ENCODE measurements around the gene PPP2R2D.

Gene PPP2R2D

DNA sequence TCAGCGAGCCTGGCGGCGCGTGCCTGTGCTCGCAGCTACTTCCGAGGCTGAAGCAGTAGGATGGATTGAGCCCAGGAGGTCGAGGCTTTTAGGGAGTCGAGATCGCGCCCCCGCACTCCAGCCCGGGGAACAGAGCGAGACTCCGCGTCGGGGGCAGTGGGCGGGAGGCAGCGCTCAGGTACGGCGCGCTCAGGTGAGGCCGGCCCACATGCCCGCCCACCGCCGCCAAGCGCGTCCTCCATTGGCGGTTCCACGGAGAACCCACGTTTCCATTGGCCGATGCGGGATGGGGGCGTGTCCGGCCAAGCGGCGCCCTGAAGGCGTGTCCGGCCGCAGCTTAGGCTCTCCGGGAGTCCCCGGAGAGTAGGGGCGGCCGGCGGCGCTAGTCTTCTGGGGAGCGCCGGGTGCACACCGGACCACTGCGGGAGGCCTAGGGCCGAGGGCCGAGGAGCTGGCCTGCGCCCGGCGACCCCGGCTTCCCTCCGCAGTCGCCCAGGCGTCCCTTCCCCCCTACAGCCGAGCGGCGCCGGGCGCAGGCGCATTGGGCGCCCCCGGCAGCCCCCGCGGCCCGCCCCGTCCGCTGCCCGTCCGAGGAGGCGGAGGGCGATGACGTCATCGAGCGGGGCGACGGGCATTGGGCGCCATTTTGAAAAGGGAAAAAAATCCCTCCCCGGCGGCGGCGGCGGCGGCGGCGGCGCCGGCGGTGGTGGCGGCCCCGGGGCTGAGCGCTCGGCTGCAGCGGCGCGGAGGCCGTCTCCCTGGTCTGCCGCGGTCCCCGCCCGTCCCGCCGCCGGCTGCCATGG, at the start of gene PPP2R2D:
Gene PPP2R2D (plus strand): TSS at position 659 of the 803 bp plus-strand sequence. CDS start 141 bp downstream, at position 800.
- TF ChIP-seq ZNF384 (IDR thresholded peaks at IDR 0.05) (no peak), FOXM1 (IDR thresholded peaks at IDR 0.05; ENCODE audit: borderline replicate concordance) (no peak; the same call in 1 of the 2 replicates), NFRKB (IDR thresholded peaks at IDR 0.05) (no peak), SP1 (IDR thresholded peaks at IDR 0.05) (no peak), LEF1 (IDR thresholded peaks at IDR 0.05; ENCODE audit: borderline replicate concordance) (0 out of 2 replicates have a peak, but pooled peaks have one; percentile 73), FOXK2 (IDR thresholded peaks at IDR 0.05) (no peak), L3MBTL2 (conservative IDR thresholded peaks at IDR 0.05) (peak; percentile 82), ARNT (IDR thresholded peaks at IDR 0.05) (peak; percentile 23; the same call in 1 of the 2 replicates), CTBP1 (IDR thresholded peaks at IDR 0.05; ENCODE audit: borderline replicate concordance) (no peak), ELF4 (IDR thresholded peaks at IDR 0.05) (no peak)
- peak; percentile 99 for DNase-seq (ENCODE audit: extremely low spot score)
- POLR2A ChIA-PET: interaction anchor here (0.9 to 2.1 kb wide), 4 partner anchors 13 to 1790 kb away, joined by 3 to 6 read pairs (median 4); partner anchors contain the start of gene C10orf143
- CTCF ChIA-PET: interaction anchor here (0.6 to 1.2 kb wide), 4 partner anchors 11 to 122 kb away, joined by 3 to 8 read pairs (median 4); no protein-coding TSS in a partner anchor

- DNase-seq (ENCODE audit: extremely low spot score): no peak
- ChIA-PET POLR2A (no interaction called here), CTCF (no interaction called here)
- TF ChIP-seq FOXM1 (IDR thresholded peaks at IDR 0.05; ENCODE audit: borderline replicate concordance): no peak
- no peak for TF ChIP-seq LEF1 (IDR thresholded peaks at IDR 0.05; ENCODE audit: borderline replicate concordance)
- no peak for TF ChIP-seq ELF4 (IDR thresholded peaks at IDR 0.05)
- no peak for TF ChIP-seq ZNF384 (IDR thresholded peaks at IDR 0.05)
Measured at GRCh38 chr10:131851346-131851745, 49.5 kb upstream of the PPP2R2D start.

GRCh38 chr10:131852176-131852822, 48.5 kb upstream of the PPP2R2D start:
- DNase-seq (ENCODE audit: extremely low spot score): no peak
- ChIA-PET CTCF (no interaction called here), POLR2A (no interaction called here)
- TF ChIP-seq NFRKB (IDR thresholded peaks at IDR 0.05) (no peak), ELF4 (IDR thresholded peaks at IDR 0.05) (no peak), L3MBTL2 (conservative IDR thresholded peaks at IDR 0.05) (no peak)

GRCh38 chr10:131852823-131853609, 47.8 kb upstream of the PPP2R2D start:
- DNase-seq (ENCODE audit: extremely low spot score): no peak
- ChIA-PET POLR2A (no interaction called here), CTCF (interaction anchor here (1.5 kb wide), 1 partner anchor 170 kb away, joined by 3 read pairs; no protein-coding TSS in a partner anchor)
- TF ChIP-seq CTBP1 (IDR thresholded peaks at IDR 0.05; ENCODE audit: borderline replicate concordance): no peak
- TF ChIP-seq LEF1 (IDR thresholded peaks at IDR 0.05; ENCODE audit: borderline replicate concordance): no peak
- TF ChIP-seq PKNOX1 (IDR thresholded peaks at IDR 0.05): no peak
- TF ChIP-seq TARDBP (IDR thresholded peaks at IDR 0.05): no peak
- no peak for TF ChIP-seq SP1 (IDR thresholded peaks at IDR 0.05)
- no peak for TF ChIP-seq FOXA1 (IDR thresholded peaks at IDR 0.05)
- TF ChIP-seq ZNF384 (IDR thresholded peaks at IDR 0.05): no peak
- no peak for TF ChIP-seq FOXM1 (IDR thresholded peaks at IDR 0.05; ENCODE audit: borderline replicate concordance)
- TF ChIP-seq NFRKB (IDR thresholded peaks at IDR 0.05): no peak
- no peak for TF ChIP-seq HDGF (IDR thresholded peaks at IDR 0.05; ENCODE audit: borderline replicate concordance)
- no peak for TF ChIP-seq L3MBTL2 (conservative IDR thresholded peaks at IDR 0.05)
- no peak for TF ChIP-seq BHLHE40 (IDR thresholded peaks at IDR 0.05; ENCODE audit: borderline replicate concordance)

- no peak for TF ChIP-seq ELF4 (IDR thresholded peaks at IDR 0.05)
- TF ChIP-seq BHLHE40 (IDR thresholded peaks at IDR 0.05; ENCODE audit: borderline replicate concordance): no peak
- TF ChIP-seq SUZ12 (IDR thresholded peaks at IDR 0.05): no peak
- TF ChIP-seq ZNF384 (IDR thresholded peaks at IDR 0.05): no peak
- TF ChIP-seq TARDBP (IDR thresholded peaks at IDR 0.05): no peak
- TF ChIP-seq FOXA1 (IDR thresholded peaks at IDR 0.05): no peak
- no peak for TF ChIP-seq CTBP1 (IDR thresholded peaks at IDR 0.05; ENCODE audit: borderline replicate concordance)
- no peak for TF ChIP-seq SP1 (IDR thresholded peaks at IDR 0.05)
- TF ChIP-seq PKNOX1 (IDR thresholded peaks at IDR 0.05): no peak
- TF ChIP-seq LEF1 (IDR thresholded peaks at IDR 0.05; ENCODE audit: borderline replicate concordance): no peak
- no peak for TF ChIP-seq HDGF (IDR thresholded peaks at IDR 0.05; ENCODE audit: borderline replicate concordance)
- no peak for TF ChIP-seq L3MBTL2 (conservative IDR thresholded peaks at IDR 0.05)
- no peak for TF ChIP-seq FOXK2 (IDR thresholded peaks at IDR 0.05)
- no peak for TF ChIP-seq FOXM1 (IDR thresholded peaks at IDR 0.05; ENCODE audit: borderline replicate concordance)
- TF ChIP-seq NFRKB (IDR thresholded peaks at IDR 0.05): no peak
- TF ChIP-seq ARNT (IDR thresholded peaks at IDR 0.05): no peak
- no peak for DNase-seq (ENCODE audit: extremely low spot score)
- POLR2A ChIA-PET: no interaction called here
- CTCF ChIA-PET: interaction anchor here (1.5 kb wide), 1 partner anchor 169 kb away, joined by 3 read pairs; no protein-coding TSS in a partner anchor
Measured at GRCh38 chr10:131853610-131853964, 47.2 kb upstream of the PPP2R2D start.
